Chondrocyte (in vitro differentiated cells): Measurements from ENCODE around the gene BCKDK. TPM values are rescaled to one million over a fixed set of nuclear protein-coding genes. Genes with fewer than 3 reads are reported as not detected.

Experiments used
- DNase-seq: peaks from one replicate; pipeline ENCODE4 v3.0.0; 2021; ENCODE audit warnings: mixed read lengths, low spot score
- H3K27ac Mint-ChIP-seq: one replicate; pipeline ENCODE4 v1.8.0; 2021; ENCODE audit warnings: mild to moderate bottlenecking, moderate library complexity, mixed read lengths; ENCODE audit not compliant: unreplicated experiment
- H3K27me3 Mint-ChIP-seq: 2 replicates; pipeline ENCODE4 v1.8.0; 2021; ENCODE audit warnings: low read depth, mixed read lengths
- H3K36me3 Mint-ChIP-seq: 2 replicates; pipeline ENCODE4 v1.8.0; 2021; ENCODE audit warnings: low read depth, mixed read lengths
- H3K4me1 Mint-ChIP-seq: 2 replicates; pipeline ENCODE4 v1.8.0; 2021; ENCODE audit warnings: low read depth, mild to moderate bottlenecking, mixed read lengths
- H3K4me3 Mint-ChIP-seq: one replicate; pipeline ENCODE4 v1.8.0; 2021; ENCODE audit warnings: mild to moderate bottlenecking, moderate library complexity, mixed read lengths; ENCODE audit not compliant: unreplicated experiment
- H3K9me3 Mint-ChIP-seq: 2 replicates; pipeline ENCODE4 v1.8.0; 2021; ENCODE audit warnings: low read depth, mixed read lengths
- CTCF ChIP-seq: fragments of 200-600 bp; sonication (generic); IDR thresholded peaks from 2 replicates; pipeline ENCODE4 v1.5.0; 2021; ENCODE audit warnings: antibody characterized with exemption, mild to moderate bottlenecking, moderate library complexity
- total RNA-seq: library from RNA; stranded (reverse); gene quantifications from 3 replicates; pipeline ENCODE4 v1.2.1, GENCODE V29; 2021

Gene BCKDK
- total RNA-seq, 1 donor from 2014 or later: 36.3 TPM

GRCh38 chr16:31131416-31131815, 23.2 kb downstream of the BCKDK start:
- H3K9me3 Mint-ChIP-seq: no peaks in the 10 kb centered on the region
- TF ChIP-seq CTCF: no peak
- no peak overlapping the region for H3K27ac Mint-ChIP-seq
- H3K4me3 Mint-ChIP-seq: no peak overlapping the region
- H3K4me1 Mint-ChIP-seq: peaks cover 5% of the 10 kb centered on the region
- DNase-seq: no peak
- peaks cover 6% of the 10 kb centered on the region for H3K36me3 Mint-ChIP-seq
- no peaks in the 10 kb centered on the region for H3K27me3 Mint-ChIP-seq

GRCh38 chr16:31131841-31132271, 23.7 kb downstream of the BCKDK start:
- H3K4me3 Mint-ChIP-seq: no peak overlapping the region
- no peak overlapping the region for H3K27ac Mint-ChIP-seq
- no peak for DNase-seq
- TF ChIP-seq CTCF: no peak
- peaks cover 5% of the 10 kb centered on the region for H3K4me1 Mint-ChIP-seq
- H3K36me3 Mint-ChIP-seq: peaks cover 6% of the 10 kb centered on the region
- no peaks in the 10 kb centered on the region for H3K27me3 Mint-ChIP-seq
- no peaks in the 10 kb centered on the region for H3K9me3 Mint-ChIP-seq

- Mint-ChIP-seq H3K36me3 (peaks cover 6% of the 10 kb centered on the region), H3K4me3 (no peak overlapping the region), H3K9me3 (no peaks in the 10 kb centered on the region), H3K4me1 (peaks cover 5% of the 10 kb centered on the region), H3K27me3 (no peaks in the 10 kb centered on the region), H3K27ac (no peak overlapping the region)
- no peak for DNase-seq
- no peak for TF ChIP-seq CTCF
These were observed 24.3 kb downstream of the BCKDK start for GRCh38 chr16:31132303-31132979.

- H3K4me3 Mint-ChIP-seq: no peak overlapping the region
- peaks cover 5% of the 10 kb centered on the region for H3K4me1 Mint-ChIP-seq
- no peak for TF ChIP-seq CTCF
- H3K9me3 Mint-ChIP-seq: no peaks in the 10 kb centered on the region
- DNase-seq: no peak
- no peak overlapping the region for H3K27ac Mint-ChIP-seq
- H3K27me3 Mint-ChIP-seq: no peaks in the 10 kb centered on the region
- peaks cover 2% of the 10 kb centered on the region for H3K36me3 Mint-ChIP-seq
These were observed 24.9 kb downstream of the BCKDK start for GRCh38 chr16:31133046-31133501.

- Mint-ChIP-seq H3K4me1 (peaks cover 10% of the 10 kb centered on the region), H3K27ac (no peak overlapping the region), H3K4me3 (no peak overlapping the region), H3K9me3 (no peaks in the 10 kb centered on the region), H3K27me3 (no peaks in the 10 kb centered on the region), H3K36me3 (peaks cover 2% of the 10 kb centered on the region)
- no peak for DNase-seq
- TF ChIP-seq CTCF: no peak
These were observed 25.9 kb downstream of the BCKDK start for GRCh38 chr16:31134091-31134571.
